Transverse colon (tissue), 4 donors: ENCODE data around the gene IVD. TPM values are rescaled to one million over a fixed set of nuclear protein-coding genes. Genes with fewer than 3 reads are reported as not detected.

Experiments used
- DNase-seq: peaks from one replicate; pipeline ENCODE4 v3.0.0-alpha.2; 2019
- H3K27ac ChIP-seq, 4 donors: fragments of 200-600 bp; sonication (generic); 2 replicates each; pipeline ENCODE4 v1.5.1; 2016 to 2018; ENCODE audit warnings: inconsistent platforms in 4 of 4
- H3K27me3 ChIP-seq: fragments of 200-600 bp; sonication (generic); 2 replicates; pipeline ENCODE4 v1.5.1; 2017; ENCODE audit warnings: inconsistent platforms
- H3K36me3 ChIP-seq, 4 donors: fragments of 200-600 bp; sonication (generic); 2 replicates each; pipeline ENCODE4 v1.5.1; 2017 to 2019; ENCODE audit warnings: inconsistent platforms in 4 of 4
- H3K4me1 ChIP-seq, 4 donors: fragments of 200-600 bp; sonication (generic); 2 replicates each; pipeline ENCODE4 v1.5.1; 2017 to 2020; ENCODE audit warnings: inconsistent platforms in 4 of 4
- H3K4me3 ChIP-seq, 4 donors: fragments of 200-600 bp; sonication (generic); 1 replicate in 1 of 4; 2 replicates in 3 of 4; pipeline versions ENCODE4 v1.5.1 to v1.6.1; 2017 to 2019; ENCODE audit warnings: inconsistent platforms in 4 of 4
- H3K9me3 ChIP-seq, 2 donors: fragments of 200-600 bp; sonication (generic); 2 replicates each; pipeline ENCODE4 v1.5.1; 2017 to 2019; ENCODE audit warnings: inconsistent platforms in 2 of 2
- CTCF ChIP-seq, 5 experiments: fragments of 200-600 bp in 3 of 5; fragments of 450-650 bp in 2 of 5; sonication (generic) in 3 of 5; IDR thresholded peaks; 1 replicate in 2 of 5; 2 replicates in 3 of 5; pipeline ENCODE4 v1.5.1; 2016 to 2017; ENCODE audit warnings: antibody characterized with exemption in 5 of 5, inconsistent platforms in 3 of 5, mild to moderate bottlenecking in 2 of 5, moderate library complexity in 1 of 5
- EP300 ChIP-seq: sonication (generic); formaldehyde crosslinking; IDR thresholded peaks from one replicate; pipeline ENCODE4 v1.6.1; 2017; ENCODE audit warnings: antibody characterized with exemption, low read depth
- POLR2A ChIP-seq: fragments of 450-650 bp; IDR thresholded peaks from one replicate; pipeline ENCODE4 v1.6.1; 2016; ENCODE audit warnings: antibody characterized with exemption, mild to moderate bottlenecking, moderate library complexity
- POLR2AphosphoS5 ChIP-seq, 3 donors: sonication (generic); formaldehyde crosslinking; IDR thresholded peaks; one replicate each; pipeline ENCODE4 v1.6.1; 2016; ENCODE audit warnings: antibody characterized with exemption in 3 of 3
- WGBS, 2 donors: methylation state at CpG; one replicate each; pipeline ENCODE4 v1.1.5; 2018; ENCODE audit warnings: low coverage in 1 of 2; 5-methylcytosine and 5-hydroxymethylcytosine counted together
- in situ Hi-C, 4 donors: fragments of 200-750 bp; cut with MboI; loops; one replicate each; pipeline versions ENCODE4 v1.15.0 to v1.15.1; 2017; ENCODE audit warnings: low sequenced_read_pairs in 3 of 4, low pct_ligation_motif_present in 1 of 4, low pct_unique_long_range_greater_than_20kb in 1 of 4
- intact Hi-C: fragments of 100-400 bp; cut with DNase I; formaldehyde crosslinking; loops from one replicate; pipeline ENCODE4 v1.15.1; 2023; ENCODE audit warnings: low total_unique reads
- total RNA-seq, 4 donors: library from RNA; depleted of rRNA; stranded (reverse); fragments of >200 nt; gene quantifications; one replicate each; pipeline ENCODE4 v1.1.0, GENCODE V29; 2016

Gene IVD
- total RNA-seq, 4 donors from 2014 or later = 51.4 to 122 (median 58.7) TPM

- H3K27ac ChIP-seq = no peak overlapping the region
- peaks cover 0 to 7% (median 0%) of the 10 kb centered on the region in 4 donors for H3K36me3 ChIP-seq
- H3K4me3 ChIP-seq = no peak overlapping the region
- in situ Hi-C loops = no loop called here
- intact Hi-C loops = no loop called here
- WGBS, 2 donors = 79% methylated on average over 4 of the region's 4 CpGs; no CpG with 5 or more reads in 1 of the 2 donors
- H3K4me1 ChIP-seq = peaks cover 18 to 53% (median 34%) of the 10 kb centered on the region in 4 donors
- no peaks in the 10 kb centered on the region for H3K27me3 ChIP-seq
- TF ChIP-seq CTCF (IDR thresholded peaks at IDR 0.05) (no peak), EP300 (no peak), POLR2AphosphoS5 (IDR thresholded peaks at IDR 0.05) (no peak), POLR2A (no peak)
- no peaks in the 10 kb centered on the region for H3K9me3 ChIP-seq
- DNase-seq = no peak
Measured at GRCh38 chr15:40456738-40457137, 51.1 kb downstream of the IVD start.

GRCh38 chr15:40458495-40459371, 53.1 kb downstream of the IVD start:
- 96% methylated on average over 26 of the region's 37 CpGs; no CpG with 5 or more reads in 1 of the 2 donors for WGBS, 2 donors
- intact Hi-C loops = no loop called here
- Histone ChIP-seq H3K4me3 (no peak overlapping the region), H3K4me1 (peaks cover 12 to 33% (median 16%) of the 10 kb centered on the region in 4 donors), H3K36me3 (peaks cover 0 to 7% (median 0%) of the 10 kb centered on the region in 4 donors), H3K9me3 (no peaks in the 10 kb centered on the region), H3K27ac (no peak overlapping the region), H3K27me3 (no peaks in the 10 kb centered on the region)
- no peak for DNase-seq
- TF ChIP-seq POLR2A = no peak
- TF ChIP-seq EP300 = no peak
- in situ Hi-C loops = no loop called here

- Histone ChIP-seq H3K9me3 (no peaks in the 10 kb centered on the region), H3K27ac (no peak overlapping the region), H3K27me3 (no peaks in the 10 kb centered on the region), H3K4me1 (peaks cover 8 to 25% (median 13%) of the 10 kb centered on the region in 4 donors), H3K4me3 (no peak overlapping the region), H3K36me3 (peaks cover 0 to 7% (median 0%) of the 10 kb centered on the region in 4 donors)
- WGBS, 2 donors = 99% methylated on average over 19 of the region's 19 CpGs; no CpG with 5 or more reads in 1 of the 2 donors
- intact Hi-C loops = no loop called here
- no peak for TF ChIP-seq POLR2AphosphoS5 (IDR thresholded peaks at IDR 0.05)
- no peak for TF ChIP-seq EP300
- TF ChIP-seq POLR2A = no peak
- no peak for TF ChIP-seq CTCF (IDR thresholded peaks at IDR 0.05)
- no peak for DNase-seq
- in situ Hi-C loops = no loop called here
Measured at GRCh38 chr15:40459391-40460015, 53.9 kb downstream of the IVD start.

- Histone ChIP-seq H3K27me3 (no peaks in the 10 kb centered on the region), H3K27ac (no peak overlapping the region), H3K4me3 (no peak overlapping the region), H3K9me3 (no peaks in the 10 kb centered on the region), H3K36me3 (peaks cover 0 to 7% (median 0%) of the 10 kb centered on the region in 4 donors), H3K4me1 (peaks cover 2 to 16% (median 9%) of the 10 kb centered on the region in 4 donors)
- in situ Hi-C loops = no loop called here
- WGBS, 2 donors = 71% methylated on average over 2 of the region's 2 CpGs; no CpG with 5 or more reads in 1 of the 2 donors
- intact Hi-C loops = no loop called here
- no peak for DNase-seq
- TF ChIP-seq POLR2AphosphoS5 (IDR thresholded peaks at IDR 0.05) = no peak
- no peak for TF ChIP-seq CTCF (IDR thresholded peaks at IDR 0.05)
- TF ChIP-seq EP300 = no peak
- no peak for TF ChIP-seq POLR2A
Measured at GRCh38 chr15:40460404-40460803, 54.8 kb downstream of the IVD start.
